ENCODE results near the gene SERGEF. TPM values are rescaled to one million over a fixed set of nuclear protein-coding genes. Genes with fewer than 3 reads are reported as not detected.

Gene SERGEF
- total and polyA plus RNA-seq, 8 donors: 16.2 to 26.1 (median 19.7) TPM

- no peaks in the 10 kb centered on the region for H3K27me3 ChIP-seq
- no peaks in the 10 kb centered on the region for H3K4me1 ChIP-seq
- TF ChIP-seq CTCF (IDR thresholded peaks at IDR 0.05): no peak
- no peak overlapping the region for H3K27ac ChIP-seq
- H3K4me3 ChIP-seq: no peak overlapping the region
- no peaks in the 10 kb centered on the region for H3K36me3 ChIP-seq
- intact Hi-C loops (cut with DNase I): no loop called here
- ATAC-seq (no peak), DNase-seq (no peak)
- H3K9me3 ChIP-seq: no peaks in the 10 kb centered on the region
Observed at GRCh38 chr11:17798253-17798652, 214.6 kb downstream of the SERGEF start.

- ATAC-seq: no peak
- Histone ChIP-seq H3K4me1 (no peaks in the 10 kb centered on the region), H3K27me3 (no peaks in the 10 kb centered on the region), H3K4me3 (no peak overlapping the region), H3K9me3 (no peaks in the 10 kb centered on the region), H3K36me3 (no peaks in the 10 kb centered on the region), H3K27ac (no peak overlapping the region)
- DNase-seq: no peak
- no peak for TF ChIP-seq CTCF (IDR thresholded peaks at IDR 0.05)
- intact Hi-C loops (cut with DNase I): no loop called here
Observed at GRCh38 chr11:17796154-17796553, 216.7 kb downstream of the SERGEF start.

- no peak for TF ChIP-seq CTCF (IDR thresholded peaks at IDR 0.05)
- no peaks in the 10 kb centered on the region for H3K27me3 ChIP-seq
- no peaks in the 10 kb centered on the region for H3K9me3 ChIP-seq
- H3K27ac ChIP-seq: no peak overlapping the region
- H3K36me3 ChIP-seq: no peaks in the 10 kb centered on the region
- no peaks in the 10 kb centered on the region for H3K4me1 ChIP-seq
- DNase-seq: no peak
- ATAC-seq: no peak
- no peak overlapping the region for H3K4me3 ChIP-seq
- intact Hi-C loops (cut with DNase I): no loop called here
Observed at GRCh38 chr11:17794981-17795380, 217.9 kb downstream of the SERGEF start.

- Histone ChIP-seq H3K36me3 (no peaks in the 10 kb centered on the region), H3K4me1 (no peaks in the 10 kb centered on the region), H3K9me3 (no peaks in the 10 kb centered on the region), H3K27me3 (no peaks in the 10 kb centered on the region), H3K4me3 (no peak overlapping the region), H3K27ac (no peak overlapping the region)
- DNase-seq (no peak), ATAC-seq (no peak)
- intact Hi-C loops (cut with DNase I): no loop called here
- TF ChIP-seq CTCF (IDR thresholded peaks at IDR 0.05): no peak
Observed at GRCh38 chr11:17793642-17794170, 219.1 kb downstream of the SERGEF start.

- Histone ChIP-seq H3K27me3 (no peaks in the 10 kb centered on the region), H3K4me1 (no peaks in the 10 kb centered on the region), H3K9me3 (no peaks in the 10 kb centered on the region), H3K4me3 (no peak overlapping the region), H3K36me3 (peaks cover 0 to 3% of the 10 kb centered on the region in 2 donors), H3K27ac (no peak overlapping the region)
- TF ChIP-seq CTCF (IDR thresholded peaks at IDR 0.05): no peak
- DNase-seq (no peak), ATAC-seq (no peak)
- intact Hi-C loops (cut with DNase I): no loop called here
Observed at GRCh38 chr11:17792161-17792560, 220.7 kb downstream of the SERGEF start.

Data from left lung (tissue), 10 donors.